HL-60 (cell line): ENCODE results near the gene CHRNA4.
"Not testable (repeated sequence)": the region's sequence is repeated elsewhere in the genome, so short reads cannot be mapped to it uniquely, and the experiment has no call there.

Experiments used
- GABPA ChIP-seq: IDR thresholded peaks from 2 replicates; pipeline ENCODE4 v1.6.1; 2012; ENCODE audit warnings: low read depth
- POLR2AphosphoS5 ChIP-seq: IDR thresholded peaks from 2 replicates; pipeline ENCODE4 v1.6.1; 2012; ENCODE audit warnings: low read depth
- SPI1 ChIP-seq: IDR thresholded peaks from 2 replicates; pipeline ENCODE4 v1.6.1; 2012; ENCODE audit warnings: low read depth, mild to moderate bottlenecking, borderline replicate concordance
- TF ChIP-seq, protein P1 (sequence below): IDR thresholded peaks from one replicate; pipeline ENCODE4 v1.5.1; 2011; ENCODE audit warnings: low read length, control low read depth, inconsistent platforms; ENCODE audit not compliant: insufficient read depth
- TF ChIP-seq, protein P2 (sequence below): IDR thresholded peaks from 2 replicates; pipeline ENCODE4 v1.6.1; 2012; ENCODE audit warnings: low read depth; ENCODE audit not compliant: insufficient replicate concordance

DNA sequence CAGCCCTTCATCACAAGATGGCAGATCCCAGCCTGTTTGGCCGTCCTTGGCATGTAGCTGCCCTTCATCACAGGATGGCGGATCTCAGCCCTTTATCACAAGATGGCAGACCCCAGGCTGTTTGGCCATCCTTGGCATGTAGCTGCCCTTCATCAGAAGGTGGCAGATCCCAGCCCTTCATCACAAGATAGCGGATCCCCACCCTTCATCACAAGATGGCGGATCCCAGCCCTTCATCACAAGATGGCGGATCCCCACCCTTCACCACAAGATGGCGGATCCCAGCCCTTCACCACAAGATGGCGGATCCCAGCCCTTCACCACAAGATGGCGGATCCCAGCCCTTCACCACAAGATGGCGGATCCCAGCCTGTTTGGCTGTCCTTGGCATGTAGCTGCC lies 26.1 kb downstream of the CHRNA4 start:
- TF ChIP-seq, protein P1, sequence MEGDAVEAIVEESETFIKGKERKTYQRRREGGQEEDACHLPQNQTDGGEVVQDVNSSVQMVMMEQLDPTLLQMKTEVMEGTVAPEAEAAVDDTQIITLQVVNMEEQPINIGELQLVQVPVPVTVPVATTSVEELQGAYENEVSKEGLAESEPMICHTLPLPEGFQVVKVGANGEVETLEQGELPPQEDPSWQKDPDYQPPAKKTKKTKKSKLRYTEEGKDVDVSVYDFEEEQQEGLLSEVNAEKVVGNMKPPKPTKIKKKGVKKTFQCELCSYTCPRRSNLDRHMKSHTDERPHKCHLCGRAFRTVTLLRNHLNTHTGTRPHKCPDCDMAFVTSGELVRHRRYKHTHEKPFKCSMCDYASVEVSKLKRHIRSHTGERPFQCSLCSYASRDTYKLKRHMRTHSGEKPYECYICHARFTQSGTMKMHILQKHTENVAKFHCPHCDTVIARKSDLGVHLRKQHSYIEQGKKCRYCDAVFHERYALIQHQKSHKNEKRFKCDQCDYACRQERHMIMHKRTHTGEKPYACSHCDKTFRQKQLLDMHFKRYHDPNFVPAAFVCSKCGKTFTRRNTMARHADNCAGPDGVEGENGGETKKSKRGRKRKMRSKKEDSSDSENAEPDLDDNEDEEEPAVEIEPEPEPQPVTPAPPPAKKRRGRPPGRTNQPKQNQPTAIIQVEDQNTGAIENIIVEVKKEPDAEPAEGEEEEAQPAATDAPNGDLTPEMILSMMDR: not testable (repeated sequence)
- TF ChIP-seq POLR2AphosphoS5, SPI1, GABPA: not testable (repeated sequence)
- TF ChIP-seq, protein P2, sequence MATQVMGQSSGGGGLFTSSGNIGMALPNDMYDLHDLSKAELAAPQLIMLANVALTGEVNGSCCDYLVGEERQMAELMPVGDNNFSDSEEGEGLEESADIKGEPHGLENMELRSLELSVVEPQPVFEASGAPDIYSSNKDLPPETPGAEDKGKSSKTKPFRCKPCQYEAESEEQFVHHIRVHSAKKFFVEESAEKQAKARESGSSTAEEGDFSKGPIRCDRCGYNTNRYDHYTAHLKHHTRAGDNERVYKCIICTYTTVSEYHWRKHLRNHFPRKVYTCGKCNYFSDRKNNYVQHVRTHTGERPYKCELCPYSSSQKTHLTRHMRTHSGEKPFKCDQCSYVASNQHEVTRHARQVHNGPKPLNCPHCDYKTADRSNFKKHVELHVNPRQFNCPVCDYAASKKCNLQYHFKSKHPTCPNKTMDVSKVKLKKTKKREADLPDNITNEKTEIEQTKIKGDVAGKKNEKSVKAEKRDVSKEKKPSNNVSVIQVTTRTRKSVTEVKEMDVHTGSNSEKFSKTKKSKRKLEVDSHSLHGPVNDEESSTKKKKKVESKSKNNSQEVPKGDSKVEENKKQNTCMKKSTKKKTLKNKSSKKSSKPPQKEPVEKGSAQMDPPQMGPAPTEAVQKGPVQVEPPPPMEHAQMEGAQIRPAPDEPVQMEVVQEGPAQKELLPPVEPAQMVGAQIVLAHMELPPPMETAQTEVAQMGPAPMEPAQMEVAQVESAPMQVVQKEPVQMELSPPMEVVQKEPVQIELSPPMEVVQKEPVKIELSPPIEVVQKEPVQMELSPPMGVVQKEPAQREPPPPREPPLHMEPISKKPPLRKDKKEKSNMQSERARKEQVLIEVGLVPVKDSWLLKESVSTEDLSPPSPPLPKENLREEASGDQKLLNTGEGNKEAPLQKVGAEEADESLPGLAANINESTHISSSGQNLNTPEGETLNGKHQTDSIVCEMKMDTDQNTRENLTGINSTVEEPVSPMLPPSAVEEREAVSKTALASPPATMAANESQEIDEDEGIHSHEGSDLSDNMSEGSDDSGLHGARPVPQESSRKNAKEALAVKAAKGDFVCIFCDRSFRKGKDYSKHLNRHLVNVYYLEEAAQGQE: not testable (repeated sequence)
